Prostate gland (tissue), 2 donors: ENCODE measurements around the gene MYO5B.

Experiments used
- CTCF ChIP-seq, 4 experiments: fragments of 200-600 bp in 2 of 4; fragments of 450-650 bp in 2 of 4; sonication (generic) in 2 of 4; IDR thresholded peaks; 1 replicate in 3 of 4; 2 replicates in 1 of 4; pipeline ENCODE4 v1.5.1; 2016 to 2019; ENCODE audit warnings: antibody characterized with exemption in 4 of 4, mild to moderate bottlenecking in 2 of 4, moderate library complexity in 2 of 4
- POLR2A ChIP-seq: fragments of 450-650 bp; IDR thresholded peaks from one replicate; pipeline ENCODE4 v1.6.1; 2016; ENCODE audit warnings: antibody characterized with exemption, mild to moderate bottlenecking

GRCh38 chr18:49959176-49959575, 235.8 kb downstream of the MYO5B start:
- no peak for TF ChIP-seq CTCF (IDR thresholded peaks at IDR 0.05)
- TF ChIP-seq POLR2A: no peak
